Islet of Langerhans (tissue), 1 donor: ENCODE results near the gene TSR3.

ENCODE experiments used
- FAIRE-seq: peaks from one replicate; lab custom pipeline; 2011; peaks lifted over from hg19 to GRCh38; lab: Jason Lieb, UNC

The TSR3 gene

GRCh38 chr16:1351582-1352362 is at the start of gene TSR3, which contains the start of gene GNPTG:
Gene TSR3, minus strand, starts transcription at chr16:1351878. Its CDS starts 74 bp downstream, at chr16:1351804.
Gene GNPTG, plus strand, starts transcription at chr16:1351931. Its CDS starts 35 bp downstream, at chr16:1351966.
- no peak for FAIRE-seq

- no peak for FAIRE-seq
These were observed 49.5 kb upstream of the TSR3 start for GRCh38 chr16:1401061-1401757.

- FAIRE-seq: no peak
These were observed 47.3 kb upstream of the TSR3 start for GRCh38 chr16:1398826-1399581.

GRCh38 chr16:1398351-1398750 is 46.7 kb upstream of the TSR3 start:
- no peak for FAIRE-seq

- FAIRE-seq: no peak
These were observed 46.1 kb upstream of the TSR3 start for GRCh38 chr16:1397779-1398178.

GRCh38 chr16:1395444-1396031 is 43.9 kb upstream of the TSR3 start:
- no peak for FAIRE-seq

- no peak for FAIRE-seq
These were observed 42.8 kb upstream of the TSR3 start for GRCh38 chr16:1394367-1394951.

GRCh38 chr16:1393613-1394176 is 42.0 kb upstream of the TSR3 start:
- no peak for FAIRE-seq

GRCh38 chr16:1392826-1393225 is 41.1 kb upstream of the TSR3 start:
- FAIRE-seq: no peak

- FAIRE-seq: no peak
These were observed 38.6 kb upstream of the TSR3 start for GRCh38 chr16:1390239-1390779.

GRCh38 chr16:1389762-1390161 is 38.1 kb upstream of the TSR3 start:
- no peak for FAIRE-seq

GRCh38 chr16:1387331-1387730 is 35.7 kb upstream of the TSR3 start:
- FAIRE-seq: no peak

GRCh38 chr16:1385232-1385631 is 33.6 kb upstream of the TSR3 start:
- FAIRE-seq: no peak

GRCh38 chr16:1383556-1383955 is 31.9 kb upstream of the TSR3 start:
- no peak for FAIRE-seq

- no peak for FAIRE-seq
These were observed 30.1 kb upstream of the TSR3 start for GRCh38 chr16:1381612-1382406.

- FAIRE-seq: no peak
These were observed 28.5 kb upstream of the TSR3 start for GRCh38 chr16:1380195-1380594.

- FAIRE-seq: no peak
These were observed 27.8 kb upstream of the TSR3 start for GRCh38 chr16:1379304-1380076.

GRCh38 chr16:1378804-1379303 is 27.2 kb upstream of the TSR3 start:
- no peak for FAIRE-seq

GRCh38 chr16:1378087-1378803 is 26.6 kb upstream of the TSR3 start:
- FAIRE-seq: no peak
